GM18508 (cell line): ENCODE results near the gene THAP4.

Experiments
- ATAC-seq: cut with Tn5 transposase; IDR thresholded peaks from one replicate; pipeline ENCODE4 v1.9.1; 2021; ENCODE audit warnings: moderate number of reproducible peaks; ENCODE audit not compliant: insufficient read depth, unreplicated experiment

Gene THAP4

GRCh38 chr2:241553512-241553830, 83.5 kb downstream of the THAP4 start:
- no peak for ATAC-seq

DNA sequence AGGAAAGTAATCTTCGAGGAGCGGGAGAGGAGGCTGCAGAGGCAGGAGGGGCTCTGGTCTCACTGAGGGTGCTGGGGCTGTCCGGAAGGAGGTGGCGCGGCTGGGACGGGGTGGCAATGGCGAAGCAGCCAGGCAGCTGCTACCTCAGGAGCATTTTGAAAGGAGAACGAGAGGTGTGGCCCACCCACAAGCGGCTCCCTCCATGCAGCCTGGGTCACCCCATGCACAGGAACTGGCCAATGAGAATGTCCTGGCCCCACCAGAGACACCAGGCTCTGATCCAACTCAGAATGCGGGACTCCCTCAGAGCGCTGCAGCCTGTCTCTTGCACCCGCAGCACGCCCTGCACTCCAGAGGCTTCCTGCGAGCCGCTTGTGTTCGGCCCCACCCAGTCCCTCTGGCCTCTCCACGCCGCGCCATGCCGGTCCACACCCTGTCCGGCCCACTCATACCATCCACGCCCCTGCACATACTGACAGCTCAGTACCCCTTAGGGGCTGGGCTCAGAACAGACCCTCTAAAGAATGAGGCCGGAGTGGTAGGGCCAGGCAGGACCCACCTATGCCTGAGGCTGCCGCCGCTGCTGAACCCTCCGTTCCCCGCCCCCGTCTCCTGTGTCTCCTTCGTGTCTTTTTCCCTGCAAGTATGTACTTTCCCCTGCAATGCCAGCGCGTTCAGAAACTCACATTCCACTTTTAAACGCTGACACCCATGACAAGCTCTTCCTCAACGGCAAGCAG, 84.8 kb downstream of the THAP4 start:
- ATAC-seq, result no peak

- ATAC-seq, result no peak
Measured at GRCh38 chr2:241551599-241551997, 85.4 kb downstream of the THAP4 start.

DNA sequence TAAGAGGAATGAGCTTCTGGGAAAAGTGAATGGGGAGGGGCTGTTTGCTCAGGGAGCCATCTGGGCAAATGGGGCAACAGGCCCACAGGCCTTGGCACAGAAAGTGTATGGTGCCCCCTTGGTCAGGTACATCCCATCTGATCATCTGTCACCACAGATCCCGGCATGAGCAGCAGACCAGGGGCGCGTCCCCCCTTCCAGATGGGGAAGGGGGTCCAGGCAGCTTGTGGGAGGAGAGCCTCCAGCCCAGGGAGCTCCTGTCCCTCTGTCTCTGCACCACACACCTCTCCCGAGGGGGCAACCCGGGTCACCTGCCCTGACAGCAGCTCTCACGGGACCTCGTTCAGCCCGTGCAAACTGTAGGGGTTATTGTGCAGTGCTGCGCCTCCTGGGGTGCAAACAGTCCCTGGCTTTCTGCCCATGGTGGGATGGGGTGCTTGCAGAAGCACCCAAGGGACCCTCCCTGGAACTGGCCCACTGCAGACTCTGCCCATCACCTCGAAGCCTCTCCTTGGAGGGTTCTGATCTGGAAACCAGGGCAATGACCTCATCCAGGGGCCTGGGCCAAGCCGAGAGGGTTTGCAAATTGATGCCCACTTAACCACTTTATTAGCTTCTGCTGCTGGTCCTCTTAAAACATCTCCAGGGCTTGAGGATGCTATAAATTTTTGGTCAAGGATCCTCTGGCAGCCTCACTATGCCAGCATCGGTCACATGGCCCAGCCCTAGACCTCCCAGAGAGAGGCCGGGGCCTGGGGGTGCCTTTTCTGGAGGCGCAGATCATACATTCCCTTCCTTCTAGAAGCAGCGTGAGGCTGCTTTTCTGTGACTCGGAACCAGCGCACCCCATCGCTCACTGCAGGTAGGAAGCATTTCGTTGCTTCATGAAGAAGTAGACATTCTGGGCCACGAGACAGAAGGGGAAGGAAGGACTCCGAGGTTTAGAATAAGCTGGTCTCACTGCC, 86.1 kb downstream of the THAP4 start:
- no peak for ATAC-seq

GRCh38 chr2:241548451-241548835, 88.5 kb downstream of the THAP4 start:
- ATAC-seq, result no peak

DNA sequence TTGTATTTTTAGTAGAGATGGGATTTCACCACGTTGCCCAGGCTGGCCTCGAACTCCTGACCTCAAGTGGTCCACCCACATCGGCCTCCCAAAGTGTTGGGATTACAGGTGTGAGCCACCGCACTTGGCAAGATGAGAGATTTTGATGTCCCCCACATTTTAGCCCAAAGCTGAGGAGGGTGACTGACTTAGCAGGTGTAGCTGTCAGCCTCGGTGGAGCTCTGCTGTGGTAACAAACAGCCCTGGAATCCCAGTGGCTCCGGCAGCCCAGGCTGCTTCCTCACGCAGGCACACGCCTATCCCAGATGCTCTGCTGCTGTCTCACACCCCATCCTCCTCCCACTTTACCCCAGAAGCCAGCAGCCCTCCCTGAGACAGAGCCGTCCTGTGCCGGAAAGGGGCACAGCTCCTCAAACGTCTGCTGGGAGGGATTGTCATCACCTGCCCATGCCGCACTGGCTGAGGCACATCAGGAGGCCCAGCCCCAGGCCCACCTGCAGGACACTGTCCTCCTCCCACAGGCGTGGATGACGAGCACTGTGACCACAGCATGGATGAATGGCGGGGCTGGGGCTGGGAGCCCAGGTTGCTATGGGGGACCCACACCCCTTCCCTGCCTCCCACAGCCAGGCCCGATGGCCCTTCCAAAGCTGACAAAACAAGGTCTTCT, 89.0 kb downstream of the THAP4 start:
- no peak for ATAC-seq

DNA sequence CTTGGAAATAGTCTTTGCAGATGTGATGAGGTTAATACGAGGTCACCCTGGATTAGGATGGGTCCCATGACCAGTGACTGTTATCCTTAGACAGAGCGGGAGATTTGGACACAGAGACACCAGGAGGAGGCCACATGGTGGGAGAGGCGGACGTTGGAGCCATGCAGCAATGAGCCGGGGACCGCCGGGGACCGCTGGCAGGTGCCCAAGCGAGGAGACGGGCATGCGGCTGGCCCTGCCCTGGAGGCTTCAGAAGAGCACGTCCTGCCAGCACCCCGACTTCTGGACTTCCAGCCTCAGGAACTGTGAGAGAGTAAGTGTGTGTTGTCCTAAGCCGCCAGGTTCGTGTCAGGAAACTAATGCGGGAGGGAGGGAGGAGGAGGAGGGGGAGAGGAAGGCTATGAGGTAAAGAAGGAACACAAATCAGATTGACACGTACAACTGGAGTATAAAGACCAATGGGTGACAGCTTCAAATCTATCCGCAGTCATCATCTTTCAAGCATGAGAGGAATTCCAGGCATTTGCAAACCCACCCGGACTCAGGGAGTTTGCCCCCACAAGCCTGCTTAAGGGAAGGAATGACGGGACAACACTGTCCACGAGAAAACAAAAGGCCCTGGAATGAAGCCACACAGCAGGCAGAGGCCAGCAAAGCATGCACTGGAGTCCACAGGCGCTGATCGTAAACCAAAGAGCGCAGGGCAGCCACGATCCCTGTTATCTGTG, 90.0 kb downstream of the THAP4 start:
- no peak for ATAC-seq

DNA sequence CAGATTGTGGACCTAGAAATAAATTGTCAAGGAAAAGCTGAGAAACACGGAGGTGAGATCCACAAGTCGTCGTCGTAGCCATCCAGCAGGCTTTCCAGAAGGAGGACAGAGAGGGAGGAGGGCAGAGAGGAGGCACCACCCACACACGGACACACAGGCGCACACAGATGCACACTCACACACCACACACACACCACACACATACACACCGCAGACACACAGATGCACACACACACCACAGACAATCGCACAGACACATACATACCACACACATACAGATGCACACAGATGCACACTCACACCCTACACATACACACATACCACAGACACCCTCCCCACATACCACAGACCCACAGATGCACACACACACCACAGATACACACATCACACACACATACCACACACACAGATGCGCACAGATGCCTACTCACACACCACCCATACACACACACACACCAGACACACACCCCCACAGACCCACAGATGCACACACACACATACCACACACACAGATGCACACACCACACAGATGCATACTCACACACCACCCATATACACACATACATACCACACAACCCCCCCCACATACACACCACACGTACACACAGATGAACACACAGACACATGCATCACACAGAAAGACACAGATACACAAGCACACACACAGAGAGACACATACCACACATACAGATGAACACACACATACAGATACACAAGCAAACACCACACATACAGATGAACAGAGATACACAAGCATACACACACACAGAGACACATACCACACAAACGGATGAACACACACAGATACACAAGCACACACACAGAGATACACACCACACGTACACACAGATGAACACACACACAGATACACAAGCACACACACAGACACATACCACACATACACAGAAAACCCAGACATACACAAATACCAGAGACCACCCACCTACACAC, 91.2 kb downstream of the THAP4 start:
- no peak for ATAC-seq

DNA sequence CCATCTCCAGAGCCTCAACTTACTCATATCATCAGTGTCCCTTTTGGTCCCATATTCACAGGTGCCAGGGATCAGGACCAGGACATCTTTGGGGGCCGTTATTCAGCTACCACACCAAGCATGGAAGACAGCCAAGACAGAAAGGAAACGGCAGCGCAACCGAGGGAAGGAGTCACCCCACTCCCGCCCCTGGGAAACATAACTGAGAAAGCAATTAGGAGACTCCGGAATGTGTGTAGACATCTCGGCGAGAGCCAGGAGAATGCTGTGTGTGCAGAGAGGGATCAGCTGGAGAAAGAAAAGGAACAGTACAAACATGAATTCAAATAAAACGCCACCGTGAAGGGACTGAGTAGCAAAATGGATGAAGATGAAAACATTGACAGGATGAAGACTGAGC, 91.9 kb downstream of the THAP4 start:
- ATAC-seq, result no peak

DNA sequence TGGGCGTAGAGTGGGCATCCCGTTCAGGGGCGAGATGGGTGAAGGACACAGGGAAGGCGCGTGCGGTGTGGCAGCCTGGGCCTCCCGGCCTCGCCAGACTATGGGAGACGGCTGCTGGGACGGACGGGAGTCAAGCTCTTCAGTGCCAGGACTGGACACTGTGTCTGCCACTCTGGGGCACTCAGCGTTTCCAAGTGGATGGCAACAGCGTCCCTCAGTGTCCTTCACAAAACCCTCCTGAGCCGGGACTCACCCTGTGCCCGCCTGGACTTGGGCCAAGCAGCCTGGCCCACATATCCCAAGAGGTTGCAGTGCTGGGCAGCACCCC, 94.7 kb downstream of the THAP4 start:
- no peak for ATAC-seq

- ATAC-seq, result no peak
Measured at GRCh38 chr2:241541564-241542277, 95.2 kb downstream of the THAP4 start.

DNA sequence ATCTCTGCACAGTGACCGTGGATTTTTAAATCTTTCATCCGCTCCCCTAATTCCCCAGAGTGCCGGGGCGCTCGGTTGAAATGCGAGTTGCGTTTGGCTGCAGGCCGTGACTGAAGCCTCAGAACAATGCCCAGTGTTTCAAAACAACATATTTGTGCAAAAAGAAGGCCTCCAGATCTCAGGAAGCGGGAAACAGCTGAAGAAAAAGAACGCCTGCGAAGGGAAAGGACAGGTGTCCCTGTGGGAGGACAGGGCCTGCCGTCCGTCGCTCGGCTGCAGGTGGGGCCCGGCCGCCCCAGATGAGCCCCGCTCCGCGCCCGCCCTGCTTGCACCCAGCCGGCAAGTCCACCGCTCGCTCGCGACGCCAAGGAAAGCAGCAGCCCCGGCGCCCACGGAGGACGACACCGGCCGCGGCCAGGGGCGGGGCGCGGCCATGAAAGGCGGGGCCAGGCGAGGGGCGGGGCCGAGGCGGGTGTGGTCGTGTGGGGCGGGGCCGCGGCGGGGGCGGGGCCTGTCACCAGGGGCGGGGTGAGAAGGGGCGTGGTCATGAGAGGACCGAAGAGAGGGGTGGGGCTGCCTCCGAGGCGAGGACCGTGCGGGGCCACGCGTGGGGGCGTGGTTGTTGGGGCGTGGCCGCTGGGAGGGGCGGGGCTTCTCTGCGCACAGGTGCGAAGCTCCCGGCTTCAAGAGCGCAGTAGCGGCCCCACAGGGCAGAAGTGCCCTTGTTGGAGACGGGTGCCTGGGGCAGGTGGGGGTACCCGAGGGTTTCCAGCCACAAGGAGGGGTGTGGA, 96.0 kb downstream of the THAP4 start:
- no peak for ATAC-seq

DNA sequence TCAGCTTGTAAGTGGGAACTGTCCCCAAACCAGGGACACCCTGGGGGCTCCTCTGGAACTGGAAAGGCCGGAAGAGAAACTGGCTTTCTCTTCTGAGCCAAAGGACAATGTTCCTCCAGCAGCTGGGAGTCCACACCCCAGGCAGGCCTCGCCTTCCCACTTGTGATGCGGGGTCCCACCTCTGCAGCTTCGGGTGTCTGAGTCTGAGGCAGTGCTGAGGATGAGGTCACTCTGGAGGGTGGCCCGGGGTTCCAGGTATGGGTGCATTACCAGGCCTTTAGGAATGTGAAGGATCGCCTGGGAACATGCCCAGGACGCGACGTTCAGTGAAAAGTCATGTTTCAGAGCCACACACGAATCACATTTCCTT, 96.6 kb downstream of the THAP4 start:
- no peak for ATAC-seq

DNA sequence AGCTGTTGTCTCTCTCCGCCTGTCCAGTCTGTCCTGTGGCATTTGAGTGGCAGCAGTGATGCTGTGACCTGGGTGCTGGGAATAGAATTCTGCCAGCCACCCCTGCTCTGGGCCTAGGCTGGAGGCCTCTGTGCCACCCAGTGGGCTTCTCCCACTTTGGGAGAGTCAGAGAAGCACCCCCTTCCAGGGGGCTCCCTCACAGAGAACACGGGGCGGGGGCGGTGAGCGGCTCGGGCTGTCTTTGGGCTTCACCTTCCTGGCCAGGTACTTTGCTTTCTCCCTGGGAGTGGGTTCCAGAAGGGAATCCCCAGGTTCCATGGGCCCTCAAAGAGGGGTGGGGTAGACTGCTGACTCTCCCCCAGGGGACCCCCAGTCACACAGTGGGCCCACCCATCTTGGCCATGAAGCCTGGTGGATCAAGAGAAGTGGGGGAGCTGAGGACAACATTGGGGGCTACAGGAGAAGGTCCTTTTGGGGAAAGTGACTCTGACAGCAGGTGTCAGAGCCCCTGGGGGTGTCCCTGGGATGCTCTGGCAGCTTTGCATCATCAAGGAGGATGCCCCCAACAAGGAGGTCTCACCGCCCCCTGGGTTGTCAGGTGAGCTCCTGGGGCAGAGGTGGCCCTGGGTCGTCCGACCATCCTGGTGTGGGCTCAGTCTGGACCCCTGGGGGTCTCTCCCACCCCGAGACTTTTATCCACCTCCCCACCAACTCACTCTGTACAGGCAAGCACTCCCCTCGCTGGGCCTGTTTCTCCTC, 97.2 kb downstream of the THAP4 start:
- ATAC-seq, result no peak

GRCh38 chr2:241538838-241539615, 97.9 kb downstream of the THAP4 start:
- no peak for ATAC-seq

- no peak for ATAC-seq
Measured at GRCh38 chr2:241535871-241536655, 100.9 kb downstream of the THAP4 start.
